ENCODE measurements around the gene P4HB.

Gene P4HB

DNA sequence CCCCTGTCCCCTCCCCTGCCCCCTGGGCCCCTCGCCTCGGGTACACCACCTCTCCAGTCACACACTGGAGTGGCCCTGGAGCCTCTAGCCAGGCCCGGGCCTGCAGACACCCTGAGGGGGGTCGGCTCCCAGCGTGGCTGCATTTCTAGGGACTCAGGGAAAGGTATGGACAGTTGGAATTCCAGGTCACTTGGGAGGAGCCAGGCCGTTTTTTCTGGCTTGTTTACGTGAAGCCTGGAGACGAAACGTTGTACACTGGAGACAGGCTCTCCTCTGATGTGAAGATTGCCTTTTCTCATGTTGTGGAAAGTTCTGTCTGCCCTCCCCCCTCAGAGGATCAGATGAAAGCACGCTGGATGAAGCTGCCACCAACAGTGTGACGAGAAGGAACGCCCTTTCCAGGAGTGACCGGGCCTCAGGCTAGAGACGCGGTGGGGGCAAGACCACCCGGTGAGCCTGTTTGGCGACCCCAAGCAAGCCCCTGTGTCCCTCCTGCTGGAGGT, 21.5 kb downstream of the P4HB start:
- H3K4me3 ChIP-seq (ENCODE audit: low read length) = no peak overlapping the region
- TF ChIP-seq, protein P1, sequence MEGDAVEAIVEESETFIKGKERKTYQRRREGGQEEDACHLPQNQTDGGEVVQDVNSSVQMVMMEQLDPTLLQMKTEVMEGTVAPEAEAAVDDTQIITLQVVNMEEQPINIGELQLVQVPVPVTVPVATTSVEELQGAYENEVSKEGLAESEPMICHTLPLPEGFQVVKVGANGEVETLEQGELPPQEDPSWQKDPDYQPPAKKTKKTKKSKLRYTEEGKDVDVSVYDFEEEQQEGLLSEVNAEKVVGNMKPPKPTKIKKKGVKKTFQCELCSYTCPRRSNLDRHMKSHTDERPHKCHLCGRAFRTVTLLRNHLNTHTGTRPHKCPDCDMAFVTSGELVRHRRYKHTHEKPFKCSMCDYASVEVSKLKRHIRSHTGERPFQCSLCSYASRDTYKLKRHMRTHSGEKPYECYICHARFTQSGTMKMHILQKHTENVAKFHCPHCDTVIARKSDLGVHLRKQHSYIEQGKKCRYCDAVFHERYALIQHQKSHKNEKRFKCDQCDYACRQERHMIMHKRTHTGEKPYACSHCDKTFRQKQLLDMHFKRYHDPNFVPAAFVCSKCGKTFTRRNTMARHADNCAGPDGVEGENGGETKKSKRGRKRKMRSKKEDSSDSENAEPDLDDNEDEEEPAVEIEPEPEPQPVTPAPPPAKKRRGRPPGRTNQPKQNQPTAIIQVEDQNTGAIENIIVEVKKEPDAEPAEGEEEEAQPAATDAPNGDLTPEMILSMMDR (conservative IDR thresholded peaks at IDR 0.05; ENCODE audit: low read length) = no peak
- no peak for DNase-seq (ENCODE audit: low read depth)

DNA sequence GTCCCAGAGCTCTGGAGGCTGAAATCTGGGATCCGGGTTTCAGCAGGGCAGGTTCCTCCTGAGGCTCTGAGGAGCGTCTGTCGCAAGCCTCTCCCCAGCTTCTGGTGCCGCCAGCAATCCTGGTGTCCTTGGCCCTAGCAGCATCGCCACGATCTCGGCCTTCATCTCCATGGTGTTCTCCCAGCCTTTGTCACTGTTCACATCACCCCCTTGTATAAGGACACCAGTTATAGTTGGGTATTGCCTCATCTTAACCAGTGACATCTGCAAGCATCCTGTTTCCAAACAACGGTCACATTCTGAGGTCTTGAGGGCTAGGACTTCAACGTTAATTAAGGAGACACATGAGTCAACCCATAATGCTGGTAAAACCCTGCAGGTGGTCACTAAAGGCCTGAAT, 22.7 kb downstream of the P4HB start:
- H3K4me3 ChIP-seq (ENCODE audit: low read length) = no peak overlapping the region
- TF ChIP-seq, protein P1 (conservative IDR thresholded peaks at IDR 0.05; ENCODE audit: low read length) = no peak
- peak; percentile 71 for DNase-seq (ENCODE audit: low read depth)

DNA sequence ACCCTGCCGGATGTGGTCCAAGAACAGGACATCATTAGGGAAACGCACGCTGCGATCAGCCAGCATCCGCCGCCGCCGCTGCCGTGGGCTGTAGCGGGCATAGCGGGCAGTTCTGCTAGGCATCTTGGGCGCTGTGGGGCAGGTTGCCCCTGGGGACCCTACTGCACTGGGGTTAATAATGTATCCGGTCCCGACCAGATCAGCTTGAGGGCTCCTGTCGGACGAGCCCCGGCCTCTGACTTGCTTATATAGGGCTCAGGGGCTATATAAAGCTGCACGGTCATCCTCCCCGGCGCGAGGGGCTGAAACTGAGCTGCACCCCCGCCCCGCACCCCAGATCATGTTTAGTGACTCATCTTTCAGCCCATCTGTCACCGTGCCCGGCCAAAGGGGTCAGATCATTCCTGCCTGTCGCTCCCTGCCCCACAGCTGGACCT, 25.5 kb downstream of the P4HB start, which contains the start of gene PPP1R27:
Gene PPP1R27 (minus strand): TSS at position 220 of the 437 bp plus-strand sequence. CDS start 97 bp downstream, at position 123.
- no peak for DNase-seq (ENCODE audit: low read depth)
- TF ChIP-seq, protein P1 (conservative IDR thresholded peaks at IDR 0.05; ENCODE audit: low read length) = no peak
- H3K4me3 ChIP-seq (ENCODE audit: low read length) = peak within 1 kb of the TSS; percentile 80

DNA sequence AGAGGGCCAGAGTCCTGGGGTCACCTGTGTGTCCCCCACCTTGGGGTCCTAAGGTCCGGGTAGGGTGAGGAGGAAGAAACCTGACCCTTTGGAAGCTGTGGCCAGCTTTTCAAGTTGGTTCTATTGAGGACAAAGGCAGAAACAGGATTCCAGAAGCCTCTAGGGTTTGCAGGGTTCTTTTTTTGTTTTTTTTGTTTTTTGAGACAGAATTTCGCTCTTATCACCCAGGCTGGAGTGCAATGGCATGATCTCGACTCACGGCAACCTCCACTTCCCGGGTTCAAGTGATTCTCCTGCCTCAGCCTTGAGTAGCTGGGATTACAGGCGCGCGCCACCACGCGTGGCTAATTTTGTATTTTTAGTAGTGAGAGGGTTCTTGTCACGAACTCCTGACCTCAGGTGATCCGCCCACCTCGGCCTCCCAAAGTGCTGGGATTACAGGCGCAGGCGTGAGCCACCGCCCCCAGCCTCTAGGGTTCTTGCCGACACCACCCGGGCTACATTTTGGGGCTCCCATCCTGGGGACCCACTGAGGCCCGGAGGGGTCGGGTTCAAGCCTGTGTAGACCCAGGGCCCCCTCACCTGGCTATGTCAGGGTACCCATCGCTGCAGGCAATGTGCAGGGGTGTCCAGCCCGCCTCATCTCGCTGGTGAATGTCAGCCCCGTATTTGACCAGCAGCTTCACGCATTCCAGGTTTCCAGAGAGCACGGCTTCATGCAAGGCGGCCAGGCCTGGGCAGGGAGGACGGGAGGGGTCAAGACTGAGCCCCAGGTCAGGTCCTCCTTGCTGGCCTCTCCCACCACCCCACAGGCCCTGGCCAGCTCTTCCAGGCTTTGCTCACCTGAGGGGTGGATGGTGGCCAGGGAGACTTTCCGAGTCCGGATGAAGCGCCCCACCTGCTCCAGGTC, 26.2 kb downstream of the P4HB start:
- H3K4me3 ChIP-seq (ENCODE audit: low read length) = peak overlapping the region; percentile 80
- no peak for DNase-seq (ENCODE audit: low read depth)
- TF ChIP-seq, protein P1 (conservative IDR thresholded peaks at IDR 0.05; ENCODE audit: low read length) = no peak

DNA sequence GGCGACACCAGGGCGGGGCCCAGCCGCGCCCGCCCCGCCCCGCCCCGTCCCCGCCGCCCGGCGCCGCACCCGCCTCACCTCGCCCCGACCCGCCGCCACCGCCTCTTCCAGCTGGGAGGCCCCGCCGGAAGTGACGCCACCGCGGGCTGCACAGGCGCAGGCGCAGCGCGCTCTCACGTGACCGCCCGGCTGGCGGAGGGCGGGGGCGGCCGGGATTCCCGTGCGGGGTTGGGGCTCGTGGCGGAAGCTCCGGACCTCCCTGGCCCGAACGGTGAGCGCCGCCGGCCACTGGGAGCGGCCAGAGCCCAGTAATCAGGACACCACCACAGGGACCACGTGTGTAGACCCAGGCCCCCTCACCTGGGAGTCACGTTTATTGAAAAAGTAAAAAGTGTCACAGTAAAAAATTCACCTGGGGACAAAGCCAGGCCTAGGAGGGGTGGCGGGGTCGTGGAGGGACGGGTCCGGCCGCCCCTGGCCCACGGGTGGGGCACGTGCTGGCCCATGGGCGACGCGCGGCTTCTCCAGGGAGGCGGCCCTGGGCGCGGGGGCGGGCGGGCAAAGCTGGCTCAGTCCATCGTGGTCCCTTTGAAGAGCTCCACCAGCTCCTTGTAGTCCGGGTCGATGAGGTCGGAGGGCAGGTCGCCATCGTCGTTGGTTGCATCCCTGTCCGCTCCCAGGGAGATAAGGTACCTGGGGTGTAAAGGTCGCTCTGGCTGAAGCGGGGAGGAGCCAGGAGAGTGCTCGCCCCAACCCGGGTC, 27.0 kb downstream of the P4HB start, which contains the start of gene MCRIP1:
Gene MCRIP1 (minus strand): TSS at position 132 of the 761 bp plus-strand sequence. CDS start 8,785 bp downstream, outside the sequence.
- DNase-seq (ENCODE audit: low read depth) = peak; percentile 91
- TF ChIP-seq, protein P1 (conservative IDR thresholded peaks at IDR 0.05; ENCODE audit: low read length) = no peak
- H3K4me3 ChIP-seq (ENCODE audit: low read length) = peak within 1 kb of the TSS; percentile 80

DNA sequence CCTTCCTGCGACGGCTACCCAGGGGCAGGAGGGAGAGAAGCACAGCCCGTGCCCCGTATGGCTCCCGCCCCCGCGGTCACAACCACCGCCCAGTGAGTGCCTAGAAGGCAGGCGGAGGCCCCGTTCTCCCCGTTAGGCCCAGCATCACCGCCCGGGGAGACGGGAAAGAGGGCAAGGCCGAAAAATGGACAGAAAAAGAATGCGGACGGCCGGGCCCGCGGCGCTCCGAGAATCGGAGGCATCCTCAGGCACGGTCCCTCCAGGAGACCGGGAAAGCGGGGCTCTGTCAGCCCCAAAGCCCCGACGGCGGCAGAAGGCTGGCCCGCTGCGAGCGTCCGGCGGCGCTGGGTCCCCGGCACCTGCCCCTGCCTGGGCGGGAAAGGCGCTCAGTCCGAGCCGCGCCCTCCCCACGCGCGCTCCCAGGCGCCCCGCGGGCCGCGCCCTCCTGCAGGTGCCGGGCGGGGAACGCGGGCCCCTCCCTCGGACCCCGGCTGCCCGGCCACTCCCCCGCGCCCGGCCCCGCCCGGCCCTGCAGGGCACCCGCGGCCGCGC, 27.7 kb downstream of the P4HB start:
- peak; percentile 19 for DNase-seq (ENCODE audit: low read depth)
- TF ChIP-seq, protein P1 (conservative IDR thresholded peaks at IDR 0.05; ENCODE audit: low read length) = no peak
- peak overlapping the region; percentile 77 for H3K4me3 ChIP-seq (ENCODE audit: low read length)

All from AG10803 (cell line).